ENCODE results near the gene PPAN. TPM values are rescaled to one million over a fixed set of nuclear protein-coding genes. Genes with fewer than 3 reads are reported as not detected.

The PPAN gene
- total RNA-seq, 2 donors from 2014 or later, result 21.6 to 53.8 TPM

DNA sequence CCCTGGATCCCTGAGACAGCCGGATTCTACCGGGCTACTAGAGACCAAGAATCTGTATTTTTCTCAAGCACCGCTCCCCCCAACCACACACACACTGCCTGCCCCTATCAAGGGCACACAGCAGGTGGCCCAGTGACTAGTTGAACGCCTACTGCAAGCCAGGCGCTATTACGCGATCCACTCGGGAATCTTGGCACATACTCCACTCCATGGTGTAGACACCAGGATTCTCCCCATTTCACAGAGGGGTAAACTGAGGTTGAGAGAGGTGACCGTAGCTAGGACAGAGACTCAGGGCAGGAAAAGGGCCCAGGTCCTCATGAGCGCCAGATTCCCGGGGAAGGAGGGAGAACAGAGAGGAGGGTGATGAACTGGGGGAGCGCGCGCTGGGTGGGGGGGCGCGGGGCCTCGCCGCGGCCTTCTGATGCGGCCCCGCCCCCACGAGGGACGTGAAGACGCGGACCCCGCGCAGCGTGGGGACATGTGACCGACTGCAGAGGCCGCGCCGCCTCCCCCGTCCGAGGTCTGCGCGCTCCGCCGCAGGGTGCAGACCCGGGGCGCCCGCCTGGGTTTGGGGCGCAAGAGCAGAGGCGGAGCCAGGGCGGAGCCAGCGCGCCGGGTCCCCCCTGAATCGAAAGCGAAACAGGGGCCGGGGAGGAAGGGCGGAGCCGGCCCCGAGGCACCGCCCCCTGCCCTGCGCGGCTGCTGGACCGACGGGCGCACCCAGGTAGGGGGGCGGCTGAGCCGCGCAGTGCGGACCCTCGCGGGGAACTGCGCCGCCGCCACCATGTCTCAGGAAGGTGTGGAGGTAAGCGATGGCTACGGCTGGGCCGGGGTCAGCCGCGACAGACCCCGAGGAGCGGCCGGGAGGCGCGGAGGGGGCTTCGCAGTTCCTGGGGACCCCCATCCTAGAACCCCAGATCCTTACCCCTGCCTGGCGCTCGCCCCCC, 20.2 kb upstream of the PPAN start, which contains the start of gene SHFL:
Gene SHFL, plus strand, starts transcription at position 677 of the 950 bp plus-strand sequence. Its CDS starts 111 bp downstream, at position 788.
- no peaks in the 10 kb centered on the region for H3K27me3 ChIP-seq
- no peaks in the 10 kb centered on the region for H3K36me3 ChIP-seq
- peak within 1 kb of the TSS; percentile 68 for H3K27ac ChIP-seq
- TF ChIP-seq CTCF (IDR thresholded peaks at IDR 0.05), result no peak
- H3K4me1 ChIP-seq, result no peaks in the 10 kb centered on the region
- peak within 1 kb of the TSS; percentile 68 for H3K4me3 ChIP-seq
- H3K9me3 ChIP-seq, result no peaks in the 10 kb centered on the region
- H3K9ac ChIP-seq (ENCODE audit: low read depth in 2 of 2, low read length in 2 of 2), result peak within 1 kb of the TSS; percentile 80 to 99
- intact Hi-C loops (cut with DNase I), result no loop called here
- peak; percentile 86 for DNase-seq

GRCh38 chr19:10086591-10087192, 19.5 kb upstream of the PPAN start:
- Histone ChIP-seq H3K9ac (ENCODE audit: low read depth in 2 of 2, low read length in 2 of 2) (peak overlapping the region; percentile 80 to 99), H3K9me3 (no peaks in the 10 kb centered on the region), H3K4me1 (no peaks in the 10 kb centered on the region), H3K36me3 (no peaks in the 10 kb centered on the region), H3K27me3 (no peaks in the 10 kb centered on the region), H3K4me3 (peak overlapping the region; percentile 68), H3K27ac (peak overlapping the region; percentile 68)
- TF ChIP-seq CTCF (IDR thresholded peaks at IDR 0.05), result no peak
- intact Hi-C loops (cut with DNase I), result no loop called here
- peak; percentile 40 for DNase-seq

DNA sequence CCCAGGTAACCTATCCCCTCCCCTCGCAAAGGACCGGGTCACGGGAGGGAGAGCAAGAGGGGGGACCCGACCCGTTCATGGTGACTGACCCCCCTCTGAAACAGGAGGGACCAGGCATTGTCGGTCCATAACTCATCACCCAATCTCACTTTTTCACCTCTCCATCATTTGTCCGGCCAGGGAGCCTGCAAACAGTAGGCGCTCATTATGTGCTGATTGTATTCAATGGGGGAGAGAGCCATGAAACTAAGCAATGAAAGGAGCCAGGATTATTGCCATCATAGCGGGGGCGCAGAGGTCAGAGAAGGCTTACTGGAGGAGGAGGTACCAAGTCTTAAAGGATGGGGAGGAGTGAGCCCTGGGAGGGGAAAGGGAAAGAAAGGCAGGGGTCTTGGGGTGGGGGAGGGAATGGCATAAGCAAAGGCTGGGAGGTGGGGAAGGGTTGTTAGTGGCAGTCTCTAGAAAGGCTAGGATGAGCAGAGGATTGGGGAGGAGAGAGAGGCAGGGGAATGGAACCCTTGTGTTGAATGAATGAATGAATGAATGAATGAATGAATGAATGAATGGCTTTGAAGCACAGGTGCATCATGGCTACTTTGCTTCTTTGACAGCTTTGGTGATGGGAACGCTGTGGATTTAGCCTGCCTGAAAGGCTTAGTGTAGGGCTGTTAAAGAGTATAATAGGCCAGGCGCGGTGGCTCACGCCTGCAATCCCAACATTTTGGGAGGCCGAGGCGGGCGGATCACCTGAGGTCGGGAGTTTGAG, 18.7 kb upstream of the PPAN start:
- Histone ChIP-seq H3K36me3 (no peaks in the 10 kb centered on the region), H3K4me1 (no peaks in the 10 kb centered on the region), H3K9me3 (no peaks in the 10 kb centered on the region), H3K4me3 (peak overlapping the region; percentile 68), H3K27ac (peak overlapping the region; percentile 68), H3K9ac (ENCODE audit: low read depth in 2 of 2, low read length in 2 of 2) (no peak overlapping the region), H3K27me3 (no peaks in the 10 kb centered on the region)
- no peak for TF ChIP-seq CTCF (IDR thresholded peaks at IDR 0.05)
- no peak for DNase-seq
- intact Hi-C loops (cut with DNase I), result no loop called here

- Histone ChIP-seq H3K27ac (no peak overlapping the region), H3K4me1 (no peaks in the 10 kb centered on the region), H3K36me3 (no peaks in the 10 kb centered on the region), H3K9me3 (no peaks in the 10 kb centered on the region), H3K27me3 (no peaks in the 10 kb centered on the region), H3K4me3 (no peak overlapping the region), H3K9ac (ENCODE audit: low read depth in 2 of 2, low read length in 2 of 2) (no peak overlapping the region)
- no peak for DNase-seq
- no peak for TF ChIP-seq CTCF (IDR thresholded peaks at IDR 0.05)
- intact Hi-C loops (cut with DNase I), result no loop called here
Observed at GRCh38 chr19:10088949-10089554, 17.1 kb upstream of the PPAN start.
